Muscle of leg (tissue), 11 donors: Measurements from ENCODE around the gene SDK1. TPM values are rescaled to one million over a fixed set of nuclear protein-coding genes. Genes with fewer than 3 reads are reported as not detected.
"Not testable (repeated sequence)": the region's sequence is repeated elsewhere in the genome, so short reads cannot be mapped to it uniquely, and the experiment has no call there.

Experiments
- DNase-seq: peaks from one replicate; pipeline ENCODE4 v3.0.0; 2013
- H3K27ac ChIP-seq: one replicate; pipeline ENCODE4 v1.5.1; 2013; ENCODE audit warnings: mild to moderate bottlenecking, low read length, control low read depth
- H3K27me3 ChIP-seq: one replicate; pipeline ENCODE4 v1.6.1; 2013; ENCODE audit warnings: low read length; ENCODE audit not compliant: control insufficient read depth, insufficient read depth
- H3K36me3 ChIP-seq: one replicate; pipeline ENCODE4 v1.6.1; 2013; ENCODE audit warnings: low read length; ENCODE audit not compliant: control insufficient read depth, insufficient read depth
- H3K4me1 ChIP-seq: one replicate; pipeline ENCODE4 v1.6.1; 2013; ENCODE audit warnings: low read length; ENCODE audit not compliant: control insufficient read depth, insufficient read depth
- H3K4me3 ChIP-seq: one replicate; pipeline ENCODE4 v1.5.1; 2013; ENCODE audit warnings: low read length, control low read depth
- H3K9me3 ChIP-seq: replicated peaks from 2 replicates; pipeline ENCODE4 v1.6.1; 2013; ENCODE audit warnings: low read depth, low read length; ENCODE audit not compliant: control insufficient read depth
- WGBS: methylation state at CpG from one replicate; pipeline ENCODE4 v1.1.5; 2013; ENCODE audit warnings: missing lambda C conversion rate; ENCODE audit not compliant: insufficient coverage; 5-methylcytosine and 5-hydroxymethylcytosine counted together
- polyA plus RNA-seq, 8 donors: library from polyadenylated mRNA; unstranded; fragments of 120-200 nt; gene quantifications; one replicate each; pipeline versions ENCODE4 v1.2.1 to v1.2.3, GENCODE V29; 2013; ENCODE audit warnings: inconsistent platforms in 1 of 8, low replicate concordance in 1 of 8; ENCODE audit not compliant: insufficient read length in 8 of 8, insufficient read depth in 1 of 8
- total RNA-seq: library from RNA; stranded (reverse); fragments of 120-200 nt; gene quantifications from one replicate; pipeline ENCODE4 v1.2.4, GENCODE V29; 2013

SDK1 gene
- total and polyA plus RNA-seq, 9 donors = 2.3 to 6.4 (median 3.6) TPM

GRCh38 chr7:3928727-3929515 is 627.9 kb downstream of the SDK1 start:
- no peaks in the 10 kb centered on the region for H3K36me3 ChIP-seq
- peak overlapping the region; percentile 60 for H3K27ac ChIP-seq
- H3K4me1 ChIP-seq = peaks cover 46% of the 10 kb centered on the region
- DNase-seq = no peak
- H3K4me3 ChIP-seq = no peak overlapping the region
- H3K9me3 ChIP-seq = no peaks in the 10 kb centered on the region
- H3K27me3 ChIP-seq = no peaks in the 10 kb centered on the region
- 78% methylated on average over 11 of the region's 14 CpGs for WGBS

DNA sequence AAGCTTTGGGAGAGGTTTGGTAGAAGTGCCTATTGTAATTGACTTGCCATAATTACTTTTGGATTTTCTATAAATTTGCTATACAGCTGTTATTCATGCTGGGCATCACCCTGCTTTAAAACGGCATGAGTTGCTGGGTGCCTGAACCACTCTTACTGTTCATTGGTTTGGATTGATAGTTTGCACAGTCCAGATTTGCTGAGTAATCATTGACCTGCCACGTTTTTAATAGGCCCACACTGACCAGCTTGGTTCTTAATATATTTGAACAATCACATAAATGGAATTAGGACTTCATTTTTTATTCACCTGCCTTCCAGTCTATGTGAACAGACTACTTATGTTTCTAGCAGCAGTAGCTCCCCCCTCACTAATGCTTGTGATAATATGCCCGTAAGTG is 630.8 kb downstream of the SDK1 start:
- Histone ChIP-seq H3K4me3 (no peak overlapping the region), H3K4me1 (peaks cover 21% of the 10 kb centered on the region), H3K27me3 (no peaks in the 10 kb centered on the region), H3K9me3 (peaks cover 2% of the 10 kb centered on the region), H3K36me3 (no peaks in the 10 kb centered on the region), H3K27ac (no peak overlapping the region)
- WGBS = 100% methylated on average over 1 of the region's 3 CpGs
- no peak for DNase-seq

DNA sequence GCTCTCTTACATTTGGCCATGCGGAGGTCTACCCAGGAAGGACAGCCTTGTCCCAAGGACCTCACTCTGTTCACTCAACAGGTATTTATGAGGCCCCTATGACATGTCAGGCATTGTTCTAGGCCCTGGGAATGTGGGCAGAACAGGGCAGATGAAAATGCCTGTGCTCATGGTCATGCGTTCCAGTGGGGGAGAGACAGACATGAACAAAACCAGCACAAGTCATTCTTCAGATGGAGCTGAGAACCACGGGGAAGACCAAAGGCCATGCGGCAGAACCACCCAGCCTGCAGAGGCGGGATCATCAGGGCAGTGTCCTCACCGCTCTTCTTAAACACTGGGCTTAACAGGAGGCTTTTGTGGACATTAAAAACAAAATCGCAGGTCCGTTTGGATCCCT is 636.1 kb downstream of the SDK1 start:
- WGBS = 95% methylated on average over 7 of the region's 8 CpGs
- Histone ChIP-seq H3K36me3 (no peaks in the 10 kb centered on the region), H3K9me3 (peaks cover 2% of the 10 kb centered on the region), H3K4me3 (no peak overlapping the region), H3K4me1 (peaks cover 3% of the 10 kb centered on the region), H3K27ac (no peak overlapping the region), H3K27me3 (no peaks in the 10 kb centered on the region)
- DNase-seq = no peak

- Histone ChIP-seq H3K27ac (no peak overlapping the region), H3K9me3 (peaks cover 2% of the 10 kb centered on the region), H3K27me3 (no peaks in the 10 kb centered on the region), H3K36me3 (no peaks in the 10 kb centered on the region), H3K4me3 (no peak overlapping the region), H3K4me1 (peaks cover 3% of the 10 kb centered on the region)
- DNase-seq = no peak
- WGBS = 94% methylated on average over 14 of the region's 14 CpGs
Observed at GRCh38 chr7:3937605-3938004, 636.6 kb downstream of the SDK1 start.

- WGBS = 93% methylated on average over 6 of the region's 12 CpGs
- DNase-seq = not testable (repeated sequence)
Observed at GRCh38 chr7:3941706-3942105, 640.7 kb downstream of the SDK1 start.

DNA sequence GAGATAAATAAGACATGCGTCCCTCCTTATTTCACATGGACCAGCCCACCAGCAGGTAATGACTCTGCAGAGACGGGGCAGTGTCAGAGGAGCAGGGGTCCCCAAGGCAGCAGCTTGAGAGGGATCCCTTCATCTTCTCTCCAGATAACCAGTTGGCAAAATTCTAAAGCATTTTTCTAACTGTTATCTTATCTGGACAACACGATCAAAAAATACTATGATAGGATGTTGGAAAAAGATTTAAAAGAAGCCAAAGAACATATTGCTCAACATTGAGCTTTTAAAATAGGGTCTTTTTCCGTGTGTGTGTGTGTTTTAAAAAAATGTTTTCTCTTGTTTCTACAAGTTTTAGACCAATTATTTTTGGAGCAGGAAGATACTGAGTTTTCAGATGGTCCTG is 641.2 kb downstream of the SDK1 start:
- Histone ChIP-seq H3K4me3 (no peak overlapping the region), H3K36me3 (no peaks in the 10 kb centered on the region), H3K4me1 (peaks cover 3% of the 10 kb centered on the region), H3K27ac (no peak overlapping the region), H3K9me3 (no peaks in the 10 kb centered on the region), H3K27me3 (no peaks in the 10 kb centered on the region)
- DNase-seq = no peak
- 83% methylated on average over 1 of the region's 4 CpGs for WGBS

More at GRCh38 chr7:3941706-3942105, 640.7 kb downstream of the SDK1 start:
- not testable (repeated sequence) for H3K9me3 ChIP-seq, H3K27me3 ChIP-seq, H3K4me1 ChIP-seq, H3K27ac ChIP-seq, H3K4me3 ChIP-seq, H3K36me3 ChIP-seq

DNA sequence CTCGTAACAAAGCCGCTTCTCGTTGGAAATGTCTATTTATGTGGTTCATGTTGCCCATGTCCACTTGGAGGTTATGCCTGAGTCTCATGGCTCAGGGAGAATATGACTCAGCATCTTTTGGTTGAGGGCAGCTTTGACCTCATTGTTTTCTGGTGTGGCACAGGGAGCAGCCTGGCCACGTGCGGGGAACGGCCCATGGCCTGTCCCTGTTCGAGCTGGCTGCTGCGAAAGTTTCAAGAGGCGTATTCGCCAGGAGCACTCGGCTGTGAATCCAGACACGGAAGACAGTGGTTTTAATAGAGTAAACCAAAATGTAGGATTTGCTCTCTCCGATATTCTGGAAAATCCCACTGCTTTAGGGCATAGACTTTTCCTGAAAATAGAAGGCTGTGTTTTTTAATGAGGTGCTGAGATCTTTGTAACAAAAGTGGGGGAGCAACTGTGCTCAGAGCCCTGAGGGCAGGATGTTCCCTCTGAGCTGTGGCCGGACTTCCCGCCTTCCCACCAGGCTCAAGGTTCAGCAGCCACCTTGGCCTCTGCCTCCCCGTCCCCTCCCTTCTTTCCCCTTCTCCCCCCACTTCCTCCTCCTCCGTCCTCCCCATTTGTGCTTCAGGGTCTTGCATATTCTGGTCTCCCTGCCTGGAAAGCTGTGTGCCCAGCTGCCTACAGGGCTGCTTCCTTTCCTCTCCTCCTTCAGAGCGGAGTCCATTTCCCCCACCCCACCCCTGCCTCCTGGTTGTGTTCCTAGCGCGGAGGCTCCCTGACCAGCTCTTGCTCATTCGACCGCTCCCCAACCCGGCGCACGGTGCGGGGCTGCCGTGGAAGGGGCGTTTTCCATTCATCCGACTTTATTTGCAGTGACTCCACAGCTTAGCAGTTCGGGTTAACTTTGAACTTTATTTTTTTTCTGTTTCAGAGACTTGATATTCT is 642.0 kb downstream of the SDK1 start:
- Histone ChIP-seq H3K27me3 (no peaks in the 10 kb centered on the region), H3K36me3 (no peaks in the 10 kb centered on the region), H3K9me3 (no peaks in the 10 kb centered on the region), H3K4me3 (no peak overlapping the region), H3K4me1 (peaks cover 3% of the 10 kb centered on the region), H3K27ac (no peak overlapping the region)
- no peak for DNase-seq
- 68% methylated on average over 23 of the region's 30 CpGs for WGBS

GRCh38 chr7:3943779-3944520 is 642.9 kb downstream of the SDK1 start:
- H3K4me1 ChIP-seq = peaks cover 9% of the 10 kb centered on the region
- DNase-seq = no peak
- no peaks in the 10 kb centered on the region for H3K27me3 ChIP-seq
- H3K36me3 ChIP-seq = no peaks in the 10 kb centered on the region
- no peak overlapping the region for H3K4me3 ChIP-seq
- WGBS = no CpG with 5 or more reads among the region's 10 CpGs
- H3K27ac ChIP-seq = no peak overlapping the region
- H3K9me3 ChIP-seq = no peaks in the 10 kb centered on the region

DNA sequence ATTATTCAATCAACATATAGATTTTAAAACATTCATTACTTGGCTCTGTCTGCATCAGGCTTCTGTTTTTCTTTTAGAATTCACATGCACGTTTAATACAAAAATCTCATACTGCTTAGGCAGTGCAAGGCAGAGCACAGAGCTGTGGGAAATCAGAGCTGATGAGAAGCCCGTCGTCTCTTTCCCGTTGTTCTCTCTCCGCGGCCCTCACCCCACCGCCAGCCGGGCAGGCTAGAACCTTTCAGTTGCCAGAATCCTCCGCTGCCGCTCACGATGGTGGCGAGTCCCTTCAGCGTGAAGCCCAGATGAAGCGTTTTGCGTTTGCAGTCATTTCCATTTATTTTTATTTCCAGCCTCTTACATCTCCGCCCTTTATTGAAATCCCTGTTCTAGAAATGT is 648.2 kb downstream of the SDK1 start:
- DNase-seq = peak; percentile 28
- Histone ChIP-seq H3K27me3 (no peaks in the 10 kb centered on the region), H3K36me3 (no peaks in the 10 kb centered on the region), H3K4me1 (peaks cover 8% of the 10 kb centered on the region), H3K4me3 (no peak overlapping the region), H3K9me3 (no peaks in the 10 kb centered on the region), H3K27ac (peak overlapping the region; percentile 29)
- 53% methylated on average over 9 of the region's 16 CpGs for WGBS

DNA sequence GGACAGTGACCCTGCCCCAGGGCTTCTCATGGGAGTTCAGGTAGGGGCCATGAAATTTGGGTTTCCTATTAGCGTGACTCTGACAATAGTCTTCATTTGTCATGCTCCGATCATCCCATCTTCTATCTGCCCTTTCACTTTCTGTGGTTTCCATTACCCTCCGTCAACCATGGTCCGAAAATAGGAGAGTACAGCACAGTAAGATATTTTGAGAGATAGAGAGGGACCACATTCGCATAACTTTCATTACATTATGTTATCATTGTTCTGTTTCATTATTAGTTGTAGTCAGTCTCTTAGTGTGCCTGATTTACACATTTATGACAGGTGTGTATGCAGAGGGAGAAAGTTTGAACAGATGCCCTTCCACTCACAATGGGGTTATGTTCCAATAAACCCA is 649.2 kb downstream of the SDK1 start:
- DNase-seq = no peak
- Histone ChIP-seq H3K27me3 (no peaks in the 10 kb centered on the region), H3K27ac (no peak overlapping the region), H3K4me1 (peaks cover 13% of the 10 kb centered on the region), H3K36me3 (no peaks in the 10 kb centered on the region), H3K9me3 (no peaks in the 10 kb centered on the region), H3K4me3 (no peak overlapping the region)
- 100% methylated on average over 1 of the region's 5 CpGs for WGBS
